MCF 10A (cell line): ENCODE data around the gene GPR132. TPM values are rescaled to one million over a fixed set of nuclear protein-coding genes. Genes with fewer than 3 reads are reported as not detected.

Experiments
- BruUV-seq: library from RNA; stranded (reverse); fragments of 400-500 nt; replicated peaks from 2 replicates; lab custom pipeline; 2021; lab: Mats Ljungman, UMichigan
- CTCF ChIA-PET: fragments of 300-600 bp; sonication (Branson Sonifier 250); formaldehyde crosslinking; extraction: SDS; loops from one replicate; lab custom pipeline; 2021; ENCODE audit warnings: antibody characterized with exemption, inconsistent platforms; lab: Yijun Ruan, JAX
- POLR2A ChIA-PET: fragments of 300-600, 350-650 bp; sonication (Branson Sonifier 250); formaldehyde crosslinking; extraction: SDS; loops from one replicate; lab custom pipeline; 2020; ENCODE audit warnings: antibody characterized with exemption, inconsistent platforms; lab: Yijun Ruan, JAX
- DNase-seq: peaks from one replicate; pipeline ENCODE4 v3.0.0-alpha.2; 2018; ENCODE audit not compliant: unreplicated experiment
- H3K27ac Mint-ChIP-seq: one replicate; pipeline ENCODE4 v1.8.0; 2022; ENCODE audit warnings: mild to moderate bottlenecking, low read depth, mixed read lengths; ENCODE audit not compliant: unreplicated experiment
- H3K27me3 Mint-ChIP-seq: one replicate; pipeline ENCODE4 v1.8.0; 2022; ENCODE audit warnings: mixed read lengths; ENCODE audit not compliant: insufficient read depth, unreplicated experiment
- H3K36me3 Mint-ChIP-seq: one replicate; pipeline ENCODE4 v1.8.0; 2022; ENCODE audit warnings: mild to moderate bottlenecking, moderate library complexity, mixed read lengths; ENCODE audit not compliant: insufficient read depth, unreplicated experiment
- H3K4me1 Mint-ChIP-seq: one replicate; pipeline ENCODE4 v1.8.0; 2022; ENCODE audit warnings: mixed read lengths; ENCODE audit not compliant: insufficient read depth, unreplicated experiment
- H3K4me3 Mint-ChIP-seq: one replicate; pipeline ENCODE4 v1.8.0; 2022; ENCODE audit warnings: mild to moderate bottlenecking, moderate library complexity, mixed read lengths; ENCODE audit not compliant: unreplicated experiment
- H3K9me3 Mint-ChIP-seq: one replicate; pipeline ENCODE4 v1.8.0; 2022; ENCODE audit warnings: mixed read lengths; ENCODE audit not compliant: unreplicated experiment
- intact Hi-C: fragments of 100-400 bp; cut with micrococcal nuclease; formaldehyde crosslinking; loops from 2 replicates; pipeline ENCODE4 v1.14.1; 2022
- total RNA-seq: library from RNA; stranded (reverse); gene quantifications from 2 replicates; pipeline ENCODE4 v1.2.3, GENCODE V29; 2022
- TF ChIP-seq, protein P1 (sequence below): fragments of 200-600 bp; IDR thresholded peaks from one replicate; pipeline ENCODE4 v1.8.0; 2022; ENCODE audit warnings: antibody characterized with exemption, mild to moderate bottlenecking; ENCODE audit not compliant: unreplicated experiment

The GPR132 gene
- total RNA-seq, 1 experiment from 2014 or later: 0.42 TPM

GRCh38 chr14:105005929-105006830 lies 59.0 kb downstream of the GPR132 start:
- Mint-ChIP-seq H3K27me3 (no peaks in the 10 kb centered on the region), H3K36me3 (peaks cover 33% of the 10 kb centered on the region), H3K4me1 (no peaks in the 10 kb centered on the region), H3K4me3 (no peak overlapping the region), H3K9me3 (no peaks in the 10 kb centered on the region), H3K27ac (no peak overlapping the region)
- CTCF ChIA-PET: no interaction called here
- intact Hi-C loops: no loop called here
- TF ChIP-seq, protein P1, sequence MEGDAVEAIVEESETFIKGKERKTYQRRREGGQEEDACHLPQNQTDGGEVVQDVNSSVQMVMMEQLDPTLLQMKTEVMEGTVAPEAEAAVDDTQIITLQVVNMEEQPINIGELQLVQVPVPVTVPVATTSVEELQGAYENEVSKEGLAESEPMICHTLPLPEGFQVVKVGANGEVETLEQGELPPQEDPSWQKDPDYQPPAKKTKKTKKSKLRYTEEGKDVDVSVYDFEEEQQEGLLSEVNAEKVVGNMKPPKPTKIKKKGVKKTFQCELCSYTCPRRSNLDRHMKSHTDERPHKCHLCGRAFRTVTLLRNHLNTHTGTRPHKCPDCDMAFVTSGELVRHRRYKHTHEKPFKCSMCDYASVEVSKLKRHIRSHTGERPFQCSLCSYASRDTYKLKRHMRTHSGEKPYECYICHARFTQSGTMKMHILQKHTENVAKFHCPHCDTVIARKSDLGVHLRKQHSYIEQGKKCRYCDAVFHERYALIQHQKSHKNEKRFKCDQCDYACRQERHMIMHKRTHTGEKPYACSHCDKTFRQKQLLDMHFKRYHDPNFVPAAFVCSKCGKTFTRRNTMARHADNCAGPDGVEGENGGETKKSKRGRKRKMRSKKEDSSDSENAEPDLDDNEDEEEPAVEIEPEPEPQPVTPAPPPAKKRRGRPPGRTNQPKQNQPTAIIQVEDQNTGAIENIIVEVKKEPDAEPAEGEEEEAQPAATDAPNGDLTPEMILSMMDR: no peak
- POLR2A ChIA-PET: interaction anchor here (0.8 to 1.1 kb wide), 2 partner anchors 8 to 13 kb away, joined by 3 to 6 read pairs; no protein-coding TSS in a partner anchor
- no TSS peak for BruUV-seq
- DNase-seq: no peak

DNA sequence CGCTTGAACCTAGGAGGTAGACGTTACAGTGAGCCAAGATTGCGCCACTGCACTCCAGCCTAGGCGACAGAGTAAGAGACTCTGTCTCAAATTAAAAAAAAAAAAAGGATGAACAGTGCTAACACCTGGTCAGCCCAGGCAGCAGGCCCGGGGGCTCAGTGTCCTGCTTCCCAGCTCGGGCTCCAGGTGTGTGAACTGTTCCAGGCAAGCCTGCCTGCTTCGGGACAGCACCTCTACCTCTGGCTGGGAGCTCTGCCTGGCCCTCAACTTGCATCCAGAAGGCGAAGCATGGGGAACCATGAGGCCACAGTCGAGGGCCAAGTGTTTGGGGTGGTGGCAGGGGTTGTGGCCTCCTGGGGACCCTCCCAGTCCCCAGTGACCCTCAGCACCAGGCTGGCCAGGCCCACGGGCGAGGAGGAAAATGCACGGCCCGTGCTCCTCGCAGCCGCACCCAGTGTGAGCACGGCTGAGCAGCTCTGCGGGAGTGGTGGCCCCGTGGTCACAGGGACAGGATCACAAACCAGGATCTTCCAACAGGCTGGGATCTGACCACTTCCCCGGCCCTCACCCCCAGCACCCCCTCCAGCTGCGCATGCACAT lies 59.8 kb downstream of the GPR132 start:
- Mint-ChIP-seq H3K27ac (no peak overlapping the region), H3K27me3 (no peaks in the 10 kb centered on the region), H3K4me1 (no peaks in the 10 kb centered on the region), H3K9me3 (no peaks in the 10 kb centered on the region), H3K36me3 (peaks cover 25% of the 10 kb centered on the region), H3K4me3 (no peak overlapping the region)
- CTCF ChIA-PET: interaction anchor here (1.2 kb wide), 1 partner anchor 30 kb away, joined by 6 read pairs; no protein-coding TSS in a partner anchor
- intact Hi-C loops: no loop called here
- TF ChIP-seq, protein P1: no peak
- POLR2A ChIA-PET: interaction anchor here (0.8 to 1.6 kb wide), 4 partner anchors 11 to 29 kb away, joined by 3 to 7 read pairs (median 4); no protein-coding TSS in a partner anchor
- no peak for DNase-seq
- BruUV-seq: no TSS peak

Other genes starting within 250 kb of the GPR132 start
- gene CEP170B, start 200.2 kb downstream of the GPR132 start, total RNA-seq: 61.8 and 77.4 TPM in 2 replicates
- not detected in 2 replicates for gene PLD4, start 140.6 kb downstream of the GPR132 start, total RNA-seq
- 218 and 286 TPM in 2 replicates for gene AHNAK2, start 87.1 kb downstream of the GPR132 start, total RNA-seq
- gene CLBA1, start 79.6 kb downstream of the GPR132 start, total RNA-seq: 20.3 and 24.3 TPM in 2 replicates
- gene CDCA4, start 44.3 kb downstream of the GPR132 start, total RNA-seq: 29.3 and 33.0 TPM in 2 replicates
- 33.5 and 33.7 TPM in 2 replicates for gene JAG2, start 103.3 kb upstream of the GPR132 start, total RNA-seq
- gene NUDT14, start 115.9 kb upstream of the GPR132 start, total RNA-seq: 26.1 and 27.4 TPM in 2 replicates
- 16.7 and 24.5 TPM in 2 replicates for gene BTBD6, start 183.1 kb upstream of the GPR132 start, total RNA-seq
- 30.7 and 34.3 TPM in 2 replicates for gene BRF1, start 235.6 kb upstream of the GPR132 start, total RNA-seq
- 49.7 and 57.7 TPM in 2 replicates for gene PACS2, start 249.3 kb upstream of the GPR132 start, total RNA-seq